H9 (cell line): ENCODE results near the gene STRA6. TPM values are rescaled to one million over a fixed set of nuclear protein-coding genes. Genes with fewer than 3 reads are reported as not detected.

Source experiments
- DNase-seq: peaks from one replicate; pipeline ENCODE4 v3.0.0-alpha.2; 2017
- H2AFZ ChIP-seq: one replicate; pipeline ENCODE4 v1.6.1; 2013; ENCODE audit warnings: mild to moderate bottlenecking, low read length, control low read depth, moderate library complexity
- H2AK5ac ChIP-seq: 2 replicates; pipeline ENCODE4 v1.6.1; 2013; ENCODE audit warnings: low read length, control low read depth, mixed read lengths; ENCODE audit not compliant: insufficient read length
- H2BK120ac ChIP-seq: one replicate; pipeline ENCODE4 v1.6.1; 2013; ENCODE audit warnings: low read depth, mild to moderate bottlenecking, low read length, control low read depth, inconsistent platforms; ENCODE audit not compliant: poor library complexity, severe bottlenecking
- H2BK12ac ChIP-seq: 2 replicates; pipeline ENCODE4 v1.6.1; 2013; ENCODE audit warnings: low read length, control low read depth, mixed read lengths, low read depth; ENCODE audit not compliant: insufficient read length
- H2BK15ac ChIP-seq: 2 replicates; pipeline ENCODE4 v1.6.1; 2013; ENCODE audit warnings: low read depth, low read length, control low read depth
- H2BK20ac ChIP-seq: one replicate; pipeline ENCODE4 v1.6.1; 2013; ENCODE audit warnings: low read depth, mild to moderate bottlenecking, low read length, control low read depth, inconsistent platforms; ENCODE audit not compliant: poor library complexity, severe bottlenecking
- H2BK5ac ChIP-seq: 2 replicates; pipeline ENCODE4 v1.6.1; 2013; ENCODE audit warnings: low read length, control low read depth, mixed read lengths; ENCODE audit not compliant: insufficient read length
- H3K14ac ChIP-seq: 2 replicates; pipeline ENCODE4 v1.6.1; 2013; ENCODE audit warnings: low read length, control low read depth; ENCODE audit not compliant: insufficient read depth
- H3K18ac ChIP-seq: 2 replicates; pipeline ENCODE4 v1.6.1; 2013; ENCODE audit warnings: low read depth, mild to moderate bottlenecking, mixed read lengths, low read length, control low read depth; ENCODE audit not compliant: insufficient read length
- H3K23ac ChIP-seq: 2 replicates; pipeline ENCODE4 v1.6.1; 2013; ENCODE audit warnings: low read length, control low read depth, mixed read lengths, low read depth; ENCODE audit not compliant: insufficient read length
- H3K23me2 ChIP-seq: 2 replicates; pipeline ENCODE4 v1.6.1; 2013; ENCODE audit warnings: low read depth, mild to moderate bottlenecking, mixed read lengths, low read length, control low read depth; ENCODE audit not compliant: insufficient read length, poor library complexity, severe bottlenecking
- H3K27ac ChIP-seq: 2 replicates; pipeline ENCODE4 v1.5.1; 2013; ENCODE audit warnings: low read length, control low read depth, mixed read lengths, low read depth; ENCODE audit not compliant: insufficient read length
- H3K27me3 ChIP-seq: 2 replicates; pipeline ENCODE4 v1.6.1; 2013; ENCODE audit warnings: low read length, control low read depth, inconsistent platforms; ENCODE audit not compliant: insufficient read depth
- H3K4ac ChIP-seq: 2 replicates; pipeline ENCODE4 v1.6.1; 2013; ENCODE audit warnings: low read depth, mild to moderate bottlenecking, control low read depth, inconsistent platforms, low read length, moderate library complexity
- H3K4me1 ChIP-seq: 2 replicates; pipeline ENCODE4 v1.6.1; 2013; ENCODE audit warnings: low read length, control low read depth, inconsistent platforms; ENCODE audit not compliant: insufficient read depth
- H3K4me2 ChIP-seq: 2 replicates; pipeline ENCODE4 v1.6.1; 2013; ENCODE audit warnings: low read length, control low read depth, mixed read lengths; ENCODE audit not compliant: insufficient read length, insufficient read depth
- H3K56ac ChIP-seq: 2 replicates; pipeline ENCODE4 v1.6.1; 2013; ENCODE audit warnings: low read depth, mild to moderate bottlenecking, mixed read lengths, low read length, control low read depth; ENCODE audit not compliant: insufficient read length
- H3K79me1 ChIP-seq: 2 replicates; pipeline ENCODE4 v1.6.1; 2013; ENCODE audit warnings: low read depth, mild to moderate bottlenecking, moderate library complexity, low read length, control low read depth, inconsistent platforms; ENCODE audit not compliant: insufficient read depth, poor library complexity, severe bottlenecking
- H3K79me2 ChIP-seq: 2 replicates; pipeline ENCODE4 v1.6.1; 2013; ENCODE audit warnings: low read length, control low read depth, inconsistent platforms; ENCODE audit not compliant: insufficient read depth
- H3K9ac ChIP-seq: 2 replicates; pipeline ENCODE4 v1.6.1; 2013; ENCODE audit warnings: low read length, control low read depth, mixed read lengths; ENCODE audit not compliant: insufficient read length; ENCODE audit errors: extremely low read depth
- H3K9me3 ChIP-seq: one replicate; pipeline ENCODE4 v1.6.1; 2013; ENCODE audit warnings: low read depth, low read length, inconsistent platforms; ENCODE audit not compliant: control insufficient read depth
- H3T11ph ChIP-seq: one replicate; pipeline ENCODE4 v1.6.1; 2013; ENCODE audit warnings: mild to moderate bottlenecking, low read length, control low read depth, inconsistent platforms
- H4K20me1 ChIP-seq: one replicate; pipeline ENCODE4 v1.6.1; 2013; ENCODE audit not compliant: control insufficient read depth, insufficient read length, insufficient read depth
- H4K5ac ChIP-seq: 2 replicates; pipeline ENCODE4 v1.6.1; 2013; ENCODE audit warnings: low read depth, mild to moderate bottlenecking, mixed read lengths, low read length, control low read depth; ENCODE audit not compliant: insufficient read length
- H4K8ac ChIP-seq: replicated peaks from 2 replicates; pipeline ENCODE4 v1.6.1; 2013; ENCODE audit warnings: low read length, control low read depth, mixed read lengths, low read depth; ENCODE audit not compliant: insufficient read length
- H4K91ac ChIP-seq: 2 replicates; pipeline ENCODE4 v1.6.1; 2013; ENCODE audit warnings: low read depth, mild to moderate bottlenecking, moderate library complexity, mixed read lengths, low read length, control low read depth; ENCODE audit not compliant: insufficient read length
- H3K27ac Mint-ChIP-seq, 3 experiments: 2 replicates in 2 of 3; 3 replicates in 1 of 3; pipeline ENCODE4 v1.8.0; 2020 to 2021; ENCODE audit warnings: mixed read lengths in 3 of 3, mild to moderate bottlenecking in 1 of 3, moderate library complexity in 1 of 3
- H3K27me3 Mint-ChIP-seq: 2 replicates; pipeline ENCODE4 v1.8.0; 2021; ENCODE audit warnings: low read depth, mild to moderate bottlenecking, moderate library complexity, mixed read lengths
- H3K36me3 Mint-ChIP-seq, 3 experiments: 2 replicates in 2 of 3; 3 replicates in 1 of 3; pipeline ENCODE4 v1.8.0; 2020 to 2021; ENCODE audit warnings: low read depth in 3 of 3, mixed read lengths in 3 of 3; ENCODE audit not compliant: insufficient read depth in 1 of 3
- H3K4me1 Mint-ChIP-seq, 2 experiments: 2 replicates each; pipeline ENCODE4 v1.8.0; 2020; ENCODE audit warnings: mixed read lengths in 2 of 2
- H3K4me3 Mint-ChIP-seq, 2 experiments: 2 replicates in 1 of 2; 3 replicates in 1 of 2; pipeline ENCODE4 v1.8.0; 2020 to 2021; ENCODE audit warnings: mild to moderate bottlenecking in 2 of 2, mixed read lengths in 2 of 2, moderate library complexity in 1 of 2
- H3K9me3 Mint-ChIP-seq, 2 experiments: 2 replicates in 1 of 2; 3 replicates in 1 of 2; pipeline ENCODE4 v1.8.0; 2020; ENCODE audit warnings: mild to moderate bottlenecking in 2 of 2, mixed read lengths in 2 of 2, moderate library complexity in 1 of 2
- whole genome bisulfite sequencing: extraction: QIAGEN DNeasy Blood & Tissue Kit; methylation state at CpG from one replicate; pipeline ENCODE4 v1.1.7; 2013; ENCODE audit warnings: missing lambda C conversion rate, low lambda C conversion rate, mixed read lengths; ENCODE audit not compliant: insufficient read length; ENCODE audit errors: extremely low coverage; 5-methylcytosine and 5-hydroxymethylcytosine counted together
- total RNA-seq: library from RNA; stranded (reverse); gene quantifications from 2 replicates; pipeline ENCODE4 v1.2.1, GENCODE V29; 2021
- TF ChIP-seq, protein P1 (sequence below): fragments of 200-600 bp; sonication (generic); conservative IDR thresholded peaks from 3 replicates; pipeline ENCODE4 v1.8.0; 2021; ENCODE audit warnings: antibody characterized with exemption, mild to moderate bottlenecking

The STRA6 gene
- total RNA-seq, 1 experiment from 2014 or later = 12.8 TPM

GRCh38 chr15:74243431-74243830 is 40.8 kb upstream of the STRA6 start:
- Histone ChIP-seq H3K18ac (no peak overlapping the region), H4K20me1 (no peaks in the 10 kb centered on the region), H2BK120ac (no peak overlapping the region), H3T11ph (no peak overlapping the region), H4K8ac (no peak overlapping the region), H3K27ac (no peak overlapping the region), H3K4me1 (peaks cover 4% of the 10 kb centered on the region; the same call in 1 of the 2 replicates), H4K91ac (no peak overlapping the region), H3K14ac (no peak overlapping the region), H2AK5ac (no peak overlapping the region), H2BK20ac (no peak overlapping the region), H3K27me3 (no peaks in the 10 kb centered on the region; the same call in 1 of the 2 replicates), H3K9ac (no peak overlapping the region), H3K4me2 (no peak overlapping the region), H3K56ac (no peak overlapping the region), H2BK15ac (no peak overlapping the region), H3K9me3 (no peaks in the 10 kb centered on the region), H2AFZ (no peak overlapping the region), H2BK5ac (no peak overlapping the region), H3K4ac (no peak overlapping the region), H3K23ac (no peak overlapping the region), H4K5ac (no peak overlapping the region), H3K79me1 (no peaks in the 10 kb centered on the region), H3K23me2 (peaks cover 3% of the 10 kb centered on the region), H2BK12ac (no peak overlapping the region), H3K79me2 (no peaks in the 10 kb centered on the region)
- Mint-ChIP-seq H3K27ac (no peak overlapping the region; a peak in 1 of 7 replicates), H3K27me3 (peaks cover 49% of the 10 kb centered on the region), H3K36me3 (no peaks in the 10 kb centered on the region), H3K4me3 (no peak overlapping the region), H3K4me1 (peaks cover 35 to 55% of the 10 kb centered on the region in 2 experiments), H3K9me3 (no peaks in the 10 kb centered on the region)
- DNase-seq = no peak
- TF ChIP-seq, protein P1, sequence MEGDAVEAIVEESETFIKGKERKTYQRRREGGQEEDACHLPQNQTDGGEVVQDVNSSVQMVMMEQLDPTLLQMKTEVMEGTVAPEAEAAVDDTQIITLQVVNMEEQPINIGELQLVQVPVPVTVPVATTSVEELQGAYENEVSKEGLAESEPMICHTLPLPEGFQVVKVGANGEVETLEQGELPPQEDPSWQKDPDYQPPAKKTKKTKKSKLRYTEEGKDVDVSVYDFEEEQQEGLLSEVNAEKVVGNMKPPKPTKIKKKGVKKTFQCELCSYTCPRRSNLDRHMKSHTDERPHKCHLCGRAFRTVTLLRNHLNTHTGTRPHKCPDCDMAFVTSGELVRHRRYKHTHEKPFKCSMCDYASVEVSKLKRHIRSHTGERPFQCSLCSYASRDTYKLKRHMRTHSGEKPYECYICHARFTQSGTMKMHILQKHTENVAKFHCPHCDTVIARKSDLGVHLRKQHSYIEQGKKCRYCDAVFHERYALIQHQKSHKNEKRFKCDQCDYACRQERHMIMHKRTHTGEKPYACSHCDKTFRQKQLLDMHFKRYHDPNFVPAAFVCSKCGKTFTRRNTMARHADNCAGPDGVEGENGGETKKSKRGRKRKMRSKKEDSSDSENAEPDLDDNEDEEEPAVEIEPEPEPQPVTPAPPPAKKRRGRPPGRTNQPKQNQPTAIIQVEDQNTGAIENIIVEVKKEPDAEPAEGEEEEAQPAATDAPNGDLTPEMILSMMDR = no peak
- no CpG with 5 or more reads among the region's 7 CpGs for WGBS
